NOMO-1 treated with DMSO at 0.1 percent for 48 hours (cell line): ENCODE data around the gene CD93.

Experiments
- DNase-seq: peaks from one replicate; lab custom pipeline; 2025; ENCODE audit not compliant: unreplicated experiment; lab: John Stamatoyannopoulos, UW

Gene CD93

GRCh38 chr20:23039136-23039875 is 46.8 kb downstream of the CD93 start:
- DNase-seq, result no peak

DNA sequence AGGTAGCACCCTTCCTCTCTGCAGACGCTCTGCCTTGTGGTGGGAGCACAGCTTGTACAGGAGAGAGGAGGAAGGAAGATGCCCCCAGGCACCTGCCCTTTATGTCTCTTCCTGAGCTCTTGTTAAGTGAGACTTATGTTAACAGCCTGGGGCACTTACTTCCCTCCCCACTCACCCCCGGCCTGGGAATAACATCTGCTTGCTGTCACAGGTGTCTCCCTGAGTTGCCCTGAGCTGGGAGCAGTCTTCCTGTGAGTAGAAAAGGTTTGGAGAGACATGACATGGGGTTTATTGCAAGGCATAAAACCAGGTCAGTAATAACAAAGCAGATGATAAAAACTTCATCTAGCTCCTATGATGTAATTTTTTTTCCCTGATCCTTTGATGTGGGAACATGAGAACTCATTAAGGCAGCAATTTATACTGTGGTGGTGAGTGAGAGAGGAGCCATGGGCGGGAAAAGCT is 49.1 kb downstream of the CD93 start:
- no peak for DNase-seq

- no peak for DNase-seq
Observed at GRCh38 chr20:23036371-23036770, 49.8 kb downstream of the CD93 start.

DNA sequence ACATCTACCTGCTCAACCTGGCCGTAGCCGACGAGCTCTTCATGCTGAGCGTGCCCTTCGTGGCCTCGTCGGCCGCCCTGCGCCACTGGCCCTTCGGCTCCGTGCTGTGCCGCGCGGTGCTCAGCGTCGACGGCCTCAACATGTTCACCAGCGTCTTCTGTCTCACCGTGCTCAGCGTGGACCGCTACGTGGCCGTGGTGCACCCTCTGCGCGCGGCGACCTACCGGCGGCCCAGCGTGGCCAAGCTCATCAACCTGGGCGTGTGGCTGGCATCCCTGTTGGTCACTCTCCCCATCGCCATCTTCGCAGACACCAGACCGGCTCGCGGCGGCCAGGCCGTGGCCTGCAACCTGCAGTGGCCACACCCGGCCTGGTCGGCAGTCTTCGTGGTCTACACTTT is 50.4 kb downstream of the CD93 start:
- DNase-seq, result no peak

GRCh38 chr20:23034721-23035671 is 51.1 kb downstream of the CD93 start, which contains the start of gene SSTR4:
Gene SSTR4 (plus strand): TSS chr20:23035312. CDS start chr20:23035484, 172 bp downstream.
- no peak for DNase-seq

DNA sequence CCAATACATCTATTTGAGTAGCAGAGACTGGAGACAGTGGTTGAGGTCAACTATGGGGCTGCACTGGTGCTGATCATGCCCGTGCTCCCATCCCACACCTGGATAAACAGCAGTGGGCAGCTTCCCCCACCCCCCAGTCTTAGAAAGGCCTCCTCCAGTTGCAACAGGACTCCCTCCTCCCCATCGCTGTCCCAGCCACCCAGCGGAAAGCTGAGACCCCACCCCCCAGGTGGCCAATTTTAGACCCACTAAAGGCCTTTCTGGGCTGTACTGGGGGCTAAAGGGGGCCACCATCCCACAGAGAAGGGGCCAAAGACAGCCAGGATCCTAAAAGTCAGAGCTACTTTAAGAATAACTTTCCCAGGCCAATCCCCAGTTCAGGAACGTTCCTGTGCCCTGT is 52.2 kb downstream of the CD93 start:
- no peak for DNase-seq

GRCh38 chr20:23032750-23033078 is 53.4 kb downstream of the CD93 start:
- no peak for DNase-seq

GRCh38 chr20:23032056-23032749 is 53.9 kb downstream of the CD93 start:
- DNase-seq, result no peak

GRCh38 chr20:23031346-23031745 is 54.8 kb downstream of the CD93 start:
- no peak for DNase-seq
